GM12878 (cell line): Measurements from ENCODE around the gene ZBTB37. TPM values are rescaled to one million over a fixed set of nuclear protein-coding genes. Genes with fewer than 3 reads are reported as not detected.

ENCODE experiments used
- ATAC-seq: fragments of 200-7000 bp; cut with Tn5 transposase; 3 replicates; pipeline ENCODE4 v1.9.1; 2020; ENCODE audit warnings: mild to moderate bottlenecking, moderate library complexity
- BruUV-seq: library from RNA; stranded (reverse); fragments of 400-500 nt; replicated peaks from 2 replicates; lab custom pipeline; 2021; lab: Mats Ljungman, UMichigan
- CTCF ChIA-PET: fragments of 300-600 bp; sonication (Branson Sonifier 250); formaldehyde crosslinking; extraction: SDS; loops from one replicate; lab custom pipeline; 2021; ENCODE audit warnings: inconsistent platforms; lab: Yijun Ruan, JAX
- POLR2A ChIA-PET: fragments of 350-600 bp; formaldehyde crosslinking; extraction: SDS; loops from one replicate; lab custom pipeline; 2021; ENCODE audit warnings: inconsistent platforms; lab: Charles Lee
- RAD21 ChIA-PET: fragments of 300-600 bp; sonication (Branson Sonifier 250); formaldehyde crosslinking; loops from one replicate; lab custom pipeline; 2023; ENCODE audit warnings: antibody characterized with exemption; ENCODE audit not compliant: unreplicated experiment; lab: Charles Lee
- SMC1A ChIA-PET: fragments of 300-600 bp; sonication (Branson Sonifier 250); formaldehyde crosslinking; loops from one replicate; lab custom pipeline; 2023; ENCODE audit not compliant: unreplicated experiment, uncharacterized antibody; lab: Charles Lee
- DNase-seq: peaks from one replicate; pipeline ENCODE4 v3.0.0-alpha.2; 2011; ENCODE audit warnings: low read depth, low spot score
- FAIRE-seq: peaks from 3 replicates; lab custom pipeline; 2011; peaks lifted over from hg19 to GRCh38; lab: Jason Lieb, UNC
- H2AFZ ChIP-seq: 2 replicates; pipeline ENCODE4 v1.6.0; 2011; ENCODE audit warnings: low read depth, low read length, control low read depth; ENCODE audit not compliant: control insufficient read depth
- H3K27ac ChIP-seq: 2 replicates; pipeline ENCODE4 v1.5.1; 2011; ENCODE audit warnings: control low read depth; ENCODE audit not compliant: control insufficient read depth, insufficient read depth
- H3K27me3 ChIP-seq, 2 experiments: replicated peaks in 1 of 2; 2 replicates each; pipeline versions ENCODE4 v1.6.0 to v1.6.1; 2011; ENCODE audit warnings: low read length in 1 of 2; ENCODE audit not compliant: control insufficient read depth in 2 of 2, insufficient read depth in 2 of 2
- H3K36me3 ChIP-seq, 2 experiments: 2 replicates each; pipeline ENCODE4 v1.5.1; 2011; ENCODE audit warnings: low read length in 1 of 2; ENCODE audit not compliant: control insufficient read depth in 2 of 2, insufficient read depth in 2 of 2
- H3K4me1 ChIP-seq: 2 replicates; pipeline ENCODE4 v1.6.1; 2011; ENCODE audit warnings: mild to moderate bottlenecking, low read length, moderate library complexity, mixed read lengths; ENCODE audit not compliant: control insufficient read depth, insufficient read depth
- H3K4me2 ChIP-seq: 2 replicates; pipeline ENCODE4 v1.6.0; 2011; ENCODE audit warnings: control low read depth; ENCODE audit not compliant: control insufficient read depth, insufficient read depth
- H3K4me3 ChIP-seq: fragments of 200-600 bp; sonication (generic); 2 replicates; pipeline ENCODE4 v1.5.1; 2016
- H3K79me2 ChIP-seq: 2 replicates; pipeline ENCODE4 v1.6.0; 2011; ENCODE audit warnings: low read length; ENCODE audit not compliant: control insufficient read depth, insufficient read depth
- H3K9ac ChIP-seq: 2 replicates; pipeline ENCODE4 v1.8.0; 2011; ENCODE audit warnings: low read length, control low read depth, mixed read lengths; ENCODE audit not compliant: control insufficient read depth, insufficient read depth
- H3K9me3 ChIP-seq: replicated peaks from 3 replicates; pipeline ENCODE4 v1.5.1; 2011; ENCODE audit warnings: mild to moderate bottlenecking, low read length; ENCODE audit not compliant: control insufficient read depth, insufficient read depth
- H4K20me1 ChIP-seq: 2 replicates; pipeline ENCODE4 v1.6.0; 2011; ENCODE audit not compliant: control insufficient read depth, insufficient read depth
- MTA3 ChIP-seq: IDR thresholded peaks from 2 replicates; pipeline ENCODE4 v1.6.1; 2012; ENCODE audit warnings: low read length, inconsistent platforms, borderline replicate concordance
- NFXL1 ChIP-seq: fragments of 450-650 bp; IDR thresholded peaks from 2 replicates; pipeline ENCODE4 v1.6.1; 2017; ENCODE audit warnings: antibody characterized with exemption, mild to moderate bottlenecking, borderline replicate concordance
- SIN3A ChIP-seq: IDR thresholded peaks from 2 replicates; pipeline ENCODE4 v1.6.1; 2012; ENCODE audit warnings: low read depth, low read length, improper control_type of control experiment
- SUPT20H ChIP-seq: IDR thresholded peaks from 2 replicates; pipeline ENCODE4 v1.6.1; 2011; ENCODE audit warnings: low read depth, mild to moderate bottlenecking, low read length, moderate library complexity, borderline replicate concordance; ENCODE audit not compliant: control insufficient read depth
- TARDBP ChIP-seq: IDR thresholded peaks from 2 replicates; pipeline ENCODE4 v1.6.1; 2016; ENCODE audit warnings: borderline replicate concordance
- ZBED1 ChIP-seq: IDR thresholded peaks from 2 replicates; pipeline ENCODE4 v1.6.1; 2016; ENCODE audit warnings: borderline replicate concordance
- ZNF687 ChIP-seq: fragments of 450-650 bp; IDR thresholded peaks from 2 replicates; pipeline ENCODE4 v1.6.1; 2017; ENCODE audit warnings: mild to moderate bottlenecking, moderate library complexity
- WGBS: methylation state at CpG from one replicate; pipeline ENCODE4 v1.1.6; 2016; ENCODE audit warnings: low lambda C conversion rate; ENCODE audit not compliant: insufficient replicate concordance, insufficient coverage; ENCODE audit errors: missing lambda C conversion rate; 5-methylcytosine and 5-hydroxymethylcytosine counted together
- in situ Hi-C: fragments of 300-500 bp; cut with MboI; formaldehyde crosslinking; loops from 9 replicates; pipeline ENCODE4 v1.14.3; 2018; ENCODE audit warnings: mixed read lengths
- intact Hi-C: fragments of 100-400 bp; cut with micrococcal nuclease; formaldehyde crosslinking; loops from one replicate; pipeline ENCODE4 v1.14.2; 2022; ENCODE audit not compliant: unreplicated experiment
- polyA plus RNA-seq, 11 experiments: library from polyadenylated mRNA; depleted of rRNA in 4 of 11; unstranded in 6 of 11; stranded (reverse) in 5 of 11; fragments of >200 nt; fragmentation: Nextera tagmentation in 4 of 11; fragmentation: Illumina TruSeq in 1 of 11; extraction: Ambion mirVana in 4 of 11; extraction: Trizol in 1 of 11; gene quantifications; 1 replicate in 1 of 11; 2 replicates in 10 of 11; pipeline versions ENCODE4 v1.2.1 to v1.2.3, GENCODE V29; 2011 to 2016; ENCODE audit warnings: inconsistent platforms in 2 of 11, missing spikeins in 2 of 11, low read depth in 1 of 11
- total RNA-seq, 4 experiments: library from RNA; depleted of rRNA in 3 of 4; stranded (reverse); fragments of >200 nt in 3 of 4; fragmentation: Illumina TruSeq in 1 of 4; extraction: Trizol in 1 of 4; gene quantifications; 2 replicates each; pipeline versions ENCODE4 v1.2.1 to v1.2.3, GENCODE V29; 2013 to 2021
- TF ChIP-seq, protein P1 (sequence below): IDR thresholded peaks from 2 replicates; pipeline ENCODE4 v1.6.1; 2011; ENCODE audit warnings: low read depth, low read length, improper control_type of control experiment, borderline replicate concordance

ZBTB37 gene
- total and polyA plus RNA-seq, 10 of the 15 experiments (the other 5 are each of a cell fraction or from before 2014, with no cell fraction given), result 0.16 to 5.7 (median 1.9) TPM

- Histone ChIP-seq H3K4me2 (no peak overlapping the region), H3K27me3 (no peaks in the 10 kb centered on the region), H3K27ac (no peak overlapping the region), H3K9ac (no peak overlapping the region), H2AFZ (no peak overlapping the region), H3K79me2 (no peaks in the 10 kb centered on the region), H3K36me3 (peaks cover 0 to 3% of the 10 kb centered on the region in 2 experiments; a peak in 1 of 4 replicates), H3K9me3 (no peaks in the 10 kb centered on the region), H3K4me1 (no peaks in the 10 kb centered on the region), H4K20me1 (no peaks in the 10 kb centered on the region), H3K4me3 (no peak overlapping the region)
- DNase-seq (no peak), ATAC-seq (no peak), FAIRE-seq (no peak)
- POLR2A ChIA-PET, result no interaction called here
- intact Hi-C loops (loop anchor here (10.0 kb wide), 1 partner anchor 1190 kb away; no protein-coding TSS in a partner anchor), in situ Hi-C loops (no loop called here)
- no TSS peak for BruUV-seq
- 95% methylated on average over 1 of the region's 1 CpG for WGBS
- CTCF ChIA-PET, result interaction anchor here (1.1 kb wide), 1 partner anchor 14 kb away, joined by 3 read pairs; no protein-coding TSS in a partner anchor
- SMC1A ChIA-PET, result interaction anchor here (0.6 to 1.0 kb wide), 2 partner anchors 12 to 70 kb away, joined by 3 read pairs; no protein-coding TSS in a partner anchor
- TF ChIP-seq, protein P1, sequence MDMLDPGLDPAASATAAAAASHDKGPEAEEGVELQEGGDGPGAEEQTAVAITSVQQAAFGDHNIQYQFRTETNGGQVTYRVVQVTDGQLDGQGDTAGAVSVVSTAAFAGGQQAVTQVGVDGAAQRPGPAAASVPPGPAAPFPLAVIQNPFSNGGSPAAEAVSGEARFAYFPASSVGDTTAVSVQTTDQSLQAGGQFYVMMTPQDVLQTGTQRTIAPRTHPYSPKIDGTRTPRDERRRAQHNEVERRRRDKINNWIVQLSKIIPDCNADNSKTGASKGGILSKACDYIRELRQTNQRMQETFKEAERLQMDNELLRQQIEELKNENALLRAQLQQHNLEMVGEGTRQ, result no peak
- TF ChIP-seq NFXL1 (no peak), TARDBP (no peak), ZNF687 (no peak), SUPT20H (no peak), MTA3 (no peak), ZBED1 (no peak), SIN3A (no peak)
- RAD21 ChIA-PET, result no interaction called here
These were observed 66.3 kb downstream of the ZBTB37 start for GRCh38 chr1:173934440-173934839.
